PC-3 (cell line): ENCODE results near the gene PIGK. TPM values are rescaled to one million over a fixed set of nuclear protein-coding genes. Genes with fewer than 3 reads are reported as not detected.

ENCODE experiments used
- ATAC-seq: fragments of 200-7000 bp; cut with Tn5 transposase; 2 replicates; pipeline ENCODE4 v1.9.1; 2020; ENCODE audit warnings: mild to moderate bottlenecking, moderate library complexity
- BruUV-seq: library from RNA; stranded (reverse); fragments of 400-500 nt; replicated peaks from 2 replicates; lab custom pipeline; 2021; lab: Mats Ljungman, UMichigan
- CTCF ChIA-PET: fragments of 300-600 bp; sonication (Branson Sonifier 250); formaldehyde crosslinking; loops from one replicate; lab custom pipeline; 2022; ENCODE audit warnings: antibody characterized with exemption; lab: Charles Lee
- POLR2A ChIA-PET: fragments of 300-600 bp; sonication (Branson Sonifier 250); formaldehyde crosslinking; loops from one replicate; lab custom pipeline; 2022; ENCODE audit warnings: antibody characterized with exemption; ENCODE audit not compliant: unreplicated experiment; lab: Charles Lee
- DNase-seq: peaks from one replicate; pipeline ENCODE4 v3.0.0-alpha.2; 2015
- H2AFZ ChIP-seq: fragments of 300-600 bp; sonication (generic); 2 replicates; pipeline ENCODE4 v1.6.0; 2016; ENCODE audit warnings: antibody characterized with exemption, low read length
- H3F3A ChIP-seq: fragments of 300-600 bp; sonication (generic); one replicate; pipeline ENCODE4 v1.6.0; 2017; ENCODE audit warnings: antibody characterized with exemption, low read length, control low read depth, mild to moderate bottlenecking; ENCODE audit not compliant: unreplicated experiment
- H3K27ac ChIP-seq: fragments of 300-600 bp; sonication (generic); 2 replicates; pipeline ENCODE4 v1.5.1; 2016; ENCODE audit warnings: mild to moderate bottlenecking, low read length
- H3K27me3 ChIP-seq: fragments of 300-600 bp; sonication (generic); 2 replicates; pipeline ENCODE4 v1.6.1; 2016; ENCODE audit warnings: low read length, mixed read lengths
- H3K36me3 ChIP-seq: fragments of 300-600 bp; sonication (generic); 2 replicates; pipeline ENCODE4 v1.6.1; 2016; ENCODE audit warnings: low read depth, mixed run types, low read length, mixed read lengths
- H3K4me1 ChIP-seq: fragments of 300-600 bp; sonication (generic); 2 replicates; pipeline ENCODE4 v1.5.1; 2016; ENCODE audit warnings: low read length; ENCODE audit not compliant: insufficient read depth
- H3K4me2 ChIP-seq: fragments of 300-600 bp; sonication (generic); 2 replicates; pipeline ENCODE4 v1.6.0; 2016; ENCODE audit warnings: low read length
- H3K4me3 ChIP-seq: fragments of 300-600 bp; sonication (generic); 2 replicates; pipeline ENCODE4 v1.5.1; 2016; ENCODE audit warnings: mild to moderate bottlenecking, low read length, mixed read lengths
- H3K79me2 ChIP-seq: fragments of 300-600 bp; sonication (generic); 2 replicates; pipeline ENCODE4 v1.6.1; 2017; ENCODE audit warnings: low read length, mixed read lengths
- H3K9ac ChIP-seq: fragments of 300-600 bp; sonication (generic); 2 replicates; pipeline ENCODE4 v1.6.0; 2016; ENCODE audit warnings: mild to moderate bottlenecking, low read length
- H3K9me2 ChIP-seq: fragments of 300-600 bp; sonication (generic); replicated peaks from 2 replicates; pipeline ENCODE4 v1.6.1; 2016; ENCODE audit warnings: mixed run types, low read length, mixed read lengths
- H3K9me3 ChIP-seq: fragments of 300-600 bp; sonication (generic); 2 replicates; pipeline ENCODE4 v1.6.1; 2016; ENCODE audit warnings: low read length, mixed read lengths
- H4K20me1 ChIP-seq: fragments of 300-600 bp; sonication (generic); 2 replicates; pipeline ENCODE4 v1.6.1; 2016; ENCODE audit warnings: low read length, mixed read lengths
- CTCF ChIP-seq: fragments of 300-600 bp; sonication (generic); conservative IDR thresholded peaks from 2 replicates; pipeline ENCODE4 v1.5.1; 2017; ENCODE audit warnings: antibody characterized with exemption, low read depth, mild to moderate bottlenecking, low read length
- EZH2 ChIP-seq: fragments of 300-600 bp; sonication (generic); IDR thresholded peaks from one replicate; pipeline ENCODE4 v1.6.1; 2017; ENCODE audit warnings: antibody characterized with exemption, mild to moderate bottlenecking, low read length; ENCODE audit not compliant: unreplicated experiment
- EZH2phosphoT487 ChIP-seq: fragments of 300-600 bp; sonication (generic); IDR thresholded peaks from 2 replicates; pipeline ENCODE4 v1.6.1; 2018; ENCODE audit warnings: mild to moderate bottlenecking, antibody characterized with exemption, low read length, borderline replicate concordance
- intact Hi-C: fragments of 100-400 bp; cut with micrococcal nuclease; formaldehyde crosslinking; loops from 2 replicates; pipeline ENCODE4 v1.9.0; 2023
- total RNA-seq: library from RNA; depleted of rRNA; stranded (reverse); fragments of >200 nt; gene quantifications from 2 replicates; pipeline ENCODE4 v1.2.3, GENCODE V29; 2014

The PIGK gene
- total RNA-seq, 1 experiment from 2014 or later = 24.8 TPM

GRCh38 chr1:77182083-77182482 lies 37.1 kb downstream of the PIGK start:
- Histone ChIP-seq H3F3A (no peaks in the 10 kb centered on the region), H3K27me3 (no peaks in the 10 kb centered on the region), H3K4me1 (no peaks in the 10 kb centered on the region), H3K9ac (no peak overlapping the region), H3K79me2 (no peaks in the 10 kb centered on the region), H3K9me3 (0 out of 2 replicates have a peak, but pooled peaks cover 7% of the 10 kb centered on the region), H3K27ac (no peak overlapping the region), H3K9me2 (no peaks in the 10 kb centered on the region), H4K20me1 (no peaks in the 10 kb centered on the region), H3K36me3 (peaks cover 4% of the 10 kb centered on the region; the same call in 1 of the 2 replicates), H2AFZ (no peak overlapping the region), H3K4me3 (no peak overlapping the region), H3K4me2 (no peak overlapping the region)
- POLR2A ChIA-PET = no interaction called here
- TF ChIP-seq CTCF (no peak), EZH2phosphoT487 (no peak), EZH2 (no peak)
- intact Hi-C loops = no loop called here
- no TSS peak for BruUV-seq
- DNase-seq (no peak), ATAC-seq (no peak)
- CTCF ChIA-PET = interaction anchor here (0.6 kb wide), 1 partner anchor 12 kb away, joined by 3 read pairs; no protein-coding TSS in a partner anchor

DNA sequence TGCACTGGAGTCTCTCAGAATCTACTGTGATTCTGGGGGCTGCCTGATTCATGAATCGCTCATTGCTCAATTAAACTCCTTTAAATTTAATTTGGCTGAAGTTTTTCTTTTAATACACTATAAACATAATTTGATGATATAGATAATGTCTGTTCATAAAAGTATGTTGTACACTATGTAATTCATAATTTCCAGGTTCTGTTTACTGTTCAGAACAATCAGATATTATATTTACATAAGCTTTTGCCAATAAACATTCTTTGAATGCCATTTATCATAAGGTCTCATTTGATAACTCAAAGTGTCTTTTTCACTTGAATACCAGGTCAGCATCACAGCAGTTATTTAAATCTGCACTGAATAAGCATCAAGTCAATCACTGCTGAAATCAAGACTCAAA lies 39.6 kb downstream of the PIGK start:
- Histone ChIP-seq H3K4me1 (no peaks in the 10 kb centered on the region), H3K9me2 (no peaks in the 10 kb centered on the region), H4K20me1 (no peaks in the 10 kb centered on the region), H3K4me3 (no peak overlapping the region), H3K79me2 (no peaks in the 10 kb centered on the region), H2AFZ (no peak overlapping the region), H3K27ac (no peak overlapping the region), H3K27me3 (no peaks in the 10 kb centered on the region), H3K36me3 (peaks cover 26% of the 10 kb centered on the region), H3K9me3 (peaks cover 32% of the 10 kb centered on the region), H3K9ac (no peak overlapping the region), H3F3A (no peaks in the 10 kb centered on the region), H3K4me2 (no peak overlapping the region)
- ChIA-PET POLR2A (no interaction called here), CTCF (no interaction called here)
- TF ChIP-seq EZH2phosphoT487 (no peak), EZH2 (no peak), CTCF (no peak)
- no TSS peak for BruUV-seq
- intact Hi-C loops = no loop called here
- ATAC-seq (peak; percentile 77), DNase-seq (peak; percentile 4)

GRCh38 chr1:77175230-77175844 lies 43.9 kb downstream of the PIGK start:
- intact Hi-C loops = no loop called here
- BruUV-seq = no TSS peak
- no peak for ATAC-seq

More at GRCh38 chr1:77175230-77175844, 43.9 kb downstream of the PIGK start:
- H3K79me2 ChIP-seq = no peaks in the 10 kb centered on the region
- DNase-seq = peak; percentile 27
- peaks cover 43% of the 10 kb centered on the region for H3K9me3 ChIP-seq
- H3K4me3 ChIP-seq = no peak overlapping the region; the same call in 1 of the 2 replicates
- no peaks in the 10 kb centered on the region for H4K20me1 ChIP-seq
- peaks cover 42% of the 10 kb centered on the region for H3K36me3 ChIP-seq
- H3F3A ChIP-seq = no peaks in the 10 kb centered on the region
- H3K27ac ChIP-seq = no peak overlapping the region
- no peaks in the 10 kb centered on the region for H3K4me1 ChIP-seq
- H3K9ac ChIP-seq = no peak overlapping the region
- no peaks in the 10 kb centered on the region for H3K27me3 ChIP-seq
- no peak overlapping the region for H2AFZ ChIP-seq
- no peaks in the 10 kb centered on the region for H3K9me2 ChIP-seq
- no peak for TF ChIP-seq EZH2
- no peak for TF ChIP-seq CTCF
- no peak for TF ChIP-seq EZH2phosphoT487
- ChIA-PET POLR2A (interaction anchor here (0.6 kb wide), 1 partner anchor 404 kb away, joined by 4 read pairs; no protein-coding TSS in a partner anchor), CTCF (no interaction called here)
- H3K4me2 ChIP-seq = no peak overlapping the region
